Femur (tissue), 1 donor: Measurements from ENCODE around the gene BLZF1.
A peak's percentile ranks its signal among the peaks of the same experiment; 100 is the strongest.
"Not testable (repeated sequence)": the region's sequence is repeated elsewhere in the genome, so short reads cannot be mapped to it uniquely, and the experiment has no call there.

Experiments used
- DNase-seq: peaks from one replicate; pipeline ENCODE4 v3.0.0-alpha.2; 2017

The BLZF1 gene

GRCh38 chr1:169367686-169368405 is at the start of gene BLZF1, which contains the start of gene NME7:
BLZF1 (plus strand) TSS chr1:169368195; CDS start chr1:169369523, 1,328 bp downstream.
NME7 (minus strand) TSS chr1:169367797; CDS start chr1:169367710, 87 bp downstream.
- peak; percentile 98 for DNase-seq

GRCh38 chr1:169318536-169319244 is 49.3 kb upstream of the BLZF1 start:
- DNase-seq, result no peak

- DNase-seq, result no peak
These were observed 46.5 kb upstream of the BLZF1 start for GRCh38 chr1:169321539-169321938.

DNA sequence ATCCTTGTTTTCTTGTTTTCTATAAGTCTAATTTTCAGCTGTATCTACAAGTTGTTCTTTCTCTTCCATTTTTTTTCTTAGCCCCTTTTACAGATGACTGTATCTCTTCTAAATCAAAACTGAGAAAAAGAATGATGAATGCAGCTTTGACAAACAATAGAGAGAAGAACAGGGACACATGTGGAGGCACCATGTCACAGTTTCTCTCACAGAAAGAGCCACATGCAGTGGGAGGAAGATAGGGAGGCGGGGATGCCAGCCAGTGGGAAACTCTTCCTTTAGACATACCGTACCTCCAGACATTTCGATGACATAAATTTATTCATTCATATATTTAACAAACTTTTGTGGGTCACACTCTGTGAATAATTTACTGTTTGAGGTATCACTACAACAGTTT is 45.9 kb upstream of the BLZF1 start:
- DNase-seq, result no peak

- DNase-seq, result no peak
These were observed 42.9 kb upstream of the BLZF1 start for GRCh38 chr1:169325117-169325516.

DNA sequence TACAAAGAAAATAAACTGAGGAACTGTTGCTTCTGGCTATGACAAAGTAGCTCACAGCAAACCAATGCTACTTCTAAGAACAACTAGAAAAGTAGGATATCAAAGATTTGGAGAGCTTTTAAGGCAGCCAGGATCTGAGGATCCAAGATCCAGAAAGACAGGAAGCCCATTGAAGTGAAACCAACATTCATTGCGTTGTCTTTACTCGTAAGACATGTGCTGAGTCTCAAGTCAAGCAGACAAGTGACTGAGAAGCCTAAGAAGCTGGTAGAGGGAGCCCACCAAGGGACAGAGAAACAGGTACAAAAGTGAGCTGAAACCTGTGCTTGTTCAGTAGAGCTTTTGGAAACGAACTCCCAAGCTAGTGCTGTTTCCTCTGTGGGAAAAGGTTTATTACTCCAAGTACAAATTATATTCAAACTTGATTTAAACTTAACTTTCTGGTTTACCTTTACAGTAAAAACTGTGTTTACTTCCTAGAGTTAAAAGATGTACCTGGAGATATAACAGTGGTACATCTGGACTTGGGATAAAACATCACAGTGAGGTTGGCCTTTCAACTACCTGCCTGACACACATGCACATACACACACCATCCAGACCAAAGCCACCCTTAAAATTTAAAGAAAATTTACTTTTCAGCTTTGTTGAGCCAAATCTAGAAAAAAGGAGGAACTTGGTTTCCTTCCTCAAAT is 41.6 kb upstream of the BLZF1 start:
- no peak for DNase-seq

GRCh38 chr1:169326956-169327268 is 41.1 kb upstream of the BLZF1 start:
- no peak for DNase-seq

GRCh38 chr1:169327875-169328274 is 40.1 kb upstream of the BLZF1 start:
- DNase-seq, result no peak

- no peak for DNase-seq
These were observed 38.6 kb upstream of the BLZF1 start for GRCh38 chr1:169329383-169329782.

GRCh38 chr1:169330927-169331326 is 37.1 kb upstream of the BLZF1 start:
- DNase-seq, result no peak

DNA sequence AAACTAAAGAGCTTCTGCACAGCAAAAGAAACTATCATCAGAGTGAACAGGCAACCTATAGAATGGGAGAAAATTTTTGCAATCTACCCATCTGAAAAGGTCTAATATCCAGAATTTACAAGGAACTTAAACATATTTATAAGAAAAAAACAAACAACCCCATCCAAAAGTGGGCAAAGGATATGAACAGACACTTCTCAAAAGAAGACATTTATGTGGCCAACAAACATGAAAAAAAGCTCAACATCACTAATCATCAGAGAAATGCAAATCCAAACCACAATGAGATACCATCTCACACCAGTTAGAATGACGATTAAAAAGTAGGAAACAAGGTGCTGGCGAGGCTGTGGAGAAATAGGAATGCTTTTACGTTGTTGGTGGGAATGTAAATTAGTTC is 33.3 kb upstream of the BLZF1 start:
- DNase-seq, result not testable (repeated sequence)

DNA sequence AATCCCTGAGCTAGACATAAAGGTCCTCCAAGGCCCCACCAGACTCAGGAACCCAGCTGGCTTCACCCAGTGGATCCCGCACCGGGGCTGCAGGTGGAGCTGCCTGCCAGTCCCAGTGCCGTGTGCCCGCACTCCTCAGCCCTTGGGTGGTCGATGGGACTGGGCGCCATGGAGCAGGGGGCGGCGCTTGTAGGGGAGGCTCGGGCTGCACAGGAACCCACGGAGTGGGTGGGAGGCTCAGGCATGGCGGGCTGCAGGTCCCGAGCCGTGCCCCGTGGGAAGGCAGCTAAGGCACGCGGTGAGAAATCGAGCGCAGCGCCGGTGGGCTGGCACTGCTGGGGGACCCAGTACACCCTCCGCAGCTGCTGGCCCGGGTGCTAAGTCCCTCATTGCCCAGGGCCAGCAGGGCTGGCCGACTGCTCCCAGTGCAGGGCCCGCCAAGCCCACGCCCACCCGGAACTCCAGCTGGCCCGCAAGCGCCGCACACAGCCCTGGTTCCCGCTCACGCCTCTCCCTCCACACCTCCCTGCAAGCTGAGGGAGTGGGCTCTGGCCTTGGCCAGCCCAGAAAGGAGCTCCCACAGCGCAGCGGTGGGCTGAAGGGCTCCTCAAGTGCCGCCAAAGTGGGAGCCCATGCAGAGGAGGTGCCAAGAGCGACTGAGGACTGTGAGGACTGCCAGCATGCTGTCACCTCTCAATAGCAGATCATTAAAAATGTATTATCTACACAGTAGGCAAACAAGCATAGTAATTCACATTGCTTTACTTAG is 30.9 kb upstream of the BLZF1 start:
- DNase-seq, result not testable (repeated sequence)

- no peak for DNase-seq
These were observed 29.4 kb upstream of the BLZF1 start for GRCh38 chr1:169338617-169339016.

DNA sequence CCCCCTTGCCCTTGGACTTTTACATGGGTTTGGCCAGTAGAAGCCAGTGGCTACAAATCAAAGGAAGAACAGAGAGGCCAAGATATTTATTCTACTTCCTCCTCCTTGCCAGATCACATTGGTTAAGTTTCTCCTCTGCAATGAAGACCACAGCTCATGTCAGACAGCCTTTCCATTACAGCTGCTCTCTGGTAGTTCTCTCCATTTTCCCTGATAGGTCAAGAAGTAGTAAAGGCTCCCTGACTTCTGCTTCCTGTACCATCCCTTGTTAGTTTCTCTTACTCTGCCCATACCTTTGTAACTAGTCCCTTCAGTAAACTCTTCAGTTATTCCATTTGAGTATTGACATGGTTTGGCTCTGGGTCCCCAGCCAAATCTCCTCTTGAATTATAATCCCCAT is 28.2 kb upstream of the BLZF1 start:
- DNase-seq, result no peak

DNA sequence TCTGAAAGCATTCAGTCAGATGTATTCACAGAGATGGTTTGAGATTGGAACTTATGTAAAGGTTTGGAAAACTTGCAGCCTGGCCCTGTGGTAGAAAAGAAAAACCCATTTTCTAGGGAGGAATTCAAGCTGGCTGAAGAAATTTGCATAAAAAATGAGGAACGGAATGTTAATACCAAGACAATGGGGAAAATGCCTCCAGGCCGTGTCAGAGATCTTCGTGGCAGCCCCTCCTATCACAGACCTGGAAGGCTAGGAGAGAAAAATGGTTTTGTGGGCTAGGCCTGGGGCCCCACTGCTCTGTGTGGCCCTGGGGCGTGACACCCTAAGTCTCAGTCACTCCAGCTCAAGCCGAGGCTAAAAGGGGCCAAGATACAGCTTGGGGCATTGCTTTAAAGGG is 27.1 kb upstream of the BLZF1 start:
- no peak for DNase-seq

GRCh38 chr1:169342096-169342495 is 25.9 kb upstream of the BLZF1 start:
- not testable (repeated sequence) for DNase-seq

DNA sequence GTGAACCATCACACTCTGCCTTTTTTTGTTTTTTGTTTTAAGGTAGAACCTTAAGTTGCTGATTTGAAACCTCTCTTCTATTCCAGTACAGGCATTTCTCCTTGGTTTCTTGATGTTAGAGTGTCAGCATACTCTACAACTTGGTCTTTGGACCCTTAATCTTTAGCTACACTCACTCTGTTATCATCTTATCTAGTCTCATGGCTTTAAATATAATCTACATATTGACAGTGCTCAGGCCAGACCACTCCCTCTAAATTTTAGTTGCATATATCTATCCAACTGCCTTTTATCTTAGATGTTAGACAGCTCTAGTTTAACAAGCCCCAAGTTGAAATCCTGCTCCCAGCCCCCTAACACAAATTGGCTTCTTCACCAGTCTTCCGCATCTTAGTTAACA is 22.5 kb upstream of the BLZF1 start:
- DNase-seq, result no peak

GRCh38 chr1:169346036-169346589 is 21.9 kb upstream of the BLZF1 start:
- DNase-seq, result no peak

DNA sequence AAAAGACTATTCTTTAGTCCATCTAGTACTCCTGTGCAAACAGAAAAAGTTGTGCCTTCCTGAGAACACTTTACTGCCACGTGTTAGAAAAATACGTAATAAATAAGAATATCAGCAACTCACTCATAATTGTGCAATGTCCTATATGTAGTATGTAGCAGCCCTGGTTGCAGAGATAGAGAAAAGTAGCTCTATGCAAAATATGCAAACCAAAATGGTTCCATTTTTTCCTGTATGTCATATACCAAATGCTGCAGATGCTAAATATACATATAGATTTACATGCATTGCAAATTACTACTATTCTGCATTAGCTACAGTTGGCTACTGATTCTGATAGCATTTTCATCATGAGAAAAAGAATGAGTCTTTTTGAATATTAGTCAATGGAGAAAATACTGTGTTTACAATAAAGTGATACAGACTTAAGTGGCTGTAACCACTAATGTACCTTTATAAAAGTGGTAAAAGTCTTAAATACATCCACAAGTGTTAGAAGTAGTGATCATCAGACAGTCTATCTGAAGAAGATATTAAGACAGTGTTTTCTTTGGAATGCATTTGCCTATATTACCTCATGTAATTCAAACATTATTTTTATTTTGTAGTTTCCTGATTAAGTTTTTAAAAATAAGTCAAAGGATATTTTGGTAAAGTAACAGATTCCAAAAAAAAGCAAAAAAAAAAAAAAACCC is 20.2 kb upstream of the BLZF1 start:
- DNase-seq, result no peak

DNA sequence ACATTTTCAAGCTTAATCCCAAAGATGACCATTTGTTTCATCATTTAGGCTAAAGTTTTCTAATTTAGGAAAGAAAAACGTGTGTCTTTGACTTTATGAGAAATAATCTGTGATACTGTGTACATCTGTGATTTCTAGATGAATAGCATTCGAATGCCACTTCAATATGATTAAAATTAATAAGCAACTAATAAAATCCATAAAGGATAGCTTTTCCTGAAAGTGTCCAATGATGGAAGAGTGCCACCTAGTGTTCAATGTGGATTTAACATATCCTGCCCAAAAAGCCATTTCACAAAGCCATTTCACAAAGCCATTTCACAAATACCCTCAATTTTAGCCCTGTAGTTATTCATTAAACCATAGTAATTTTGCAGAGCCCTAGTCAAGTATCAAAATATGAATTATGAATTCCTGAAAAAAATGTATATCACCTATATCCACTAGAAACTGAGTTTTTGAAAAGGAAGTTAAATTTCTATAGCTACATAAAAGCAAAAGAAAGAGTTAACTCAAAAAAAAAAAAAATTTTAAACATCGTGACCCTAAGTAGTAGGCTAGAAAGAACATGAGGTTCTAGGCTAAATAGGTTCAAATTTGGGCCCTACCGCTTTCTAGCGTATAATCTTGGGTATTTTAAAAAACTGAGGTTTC is 19.5 kb upstream of the BLZF1 start:
- DNase-seq, result no peak

DNA sequence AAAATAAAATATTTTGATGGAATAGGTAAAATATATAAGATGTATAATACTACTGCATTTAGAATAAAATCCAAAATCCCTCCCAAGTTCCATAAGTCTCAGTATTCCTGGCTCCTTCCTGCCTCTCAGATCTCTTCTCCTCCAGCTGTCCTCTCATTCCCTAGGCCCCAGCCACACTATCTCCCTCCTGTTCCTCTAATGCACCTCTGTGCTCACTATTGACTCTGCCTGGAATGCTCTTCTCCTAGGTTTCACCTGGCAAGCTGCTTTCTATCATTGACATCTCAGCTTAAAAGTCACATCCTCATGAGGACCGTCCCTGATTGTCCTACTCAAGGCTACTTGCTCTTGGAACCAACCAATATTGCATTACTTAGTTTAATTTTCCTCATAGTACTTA is 7.6 kb upstream of the BLZF1 start:
- no peak for DNase-seq

GRCh38 chr1:169361281-169361680 is 6.7 kb upstream of the BLZF1 start:
- no peak for DNase-seq
